NCI-H187 treated with DMSO at 0.1 percent for 48 hours (cell line): ENCODE results near the gene TGM3.
"Not testable (repeated sequence)": the region's sequence is repeated elsewhere in the genome, so short reads cannot be mapped to it uniquely, and the experiment has no call there.

Experiments used
- DNase-seq: peaks from one replicate; lab custom pipeline; 2025; lab: John Stamatoyannopoulos, UW

The TGM3 gene, protein sequence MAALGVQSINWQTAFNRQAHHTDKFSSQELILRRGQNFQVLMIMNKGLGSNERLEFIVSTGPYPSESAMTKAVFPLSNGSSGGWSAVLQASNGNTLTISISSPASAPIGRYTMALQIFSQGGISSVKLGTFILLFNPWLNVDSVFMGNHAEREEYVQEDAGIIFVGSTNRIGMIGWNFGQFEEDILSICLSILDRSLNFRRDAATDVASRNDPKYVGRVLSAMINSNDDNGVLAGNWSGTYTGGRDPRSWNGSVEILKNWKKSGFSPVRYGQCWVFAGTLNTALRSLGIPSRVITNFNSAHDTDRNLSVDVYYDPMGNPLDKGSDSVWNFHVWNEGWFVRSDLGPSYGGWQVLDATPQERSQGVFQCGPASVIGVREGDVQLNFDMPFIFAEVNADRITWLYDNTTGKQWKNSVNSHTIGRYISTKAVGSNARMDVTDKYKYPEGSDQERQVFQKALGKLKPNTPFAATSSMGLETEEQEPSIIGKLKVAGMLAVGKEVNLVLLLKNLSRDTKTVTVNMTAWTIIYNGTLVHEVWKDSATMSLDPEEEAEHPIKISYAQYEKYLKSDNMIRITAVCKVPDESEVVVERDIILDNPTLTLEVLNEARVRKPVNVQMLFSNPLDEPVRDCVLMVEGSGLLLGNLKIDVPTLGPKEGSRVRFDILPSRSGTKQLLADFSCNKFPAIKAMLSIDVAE

DNA sequence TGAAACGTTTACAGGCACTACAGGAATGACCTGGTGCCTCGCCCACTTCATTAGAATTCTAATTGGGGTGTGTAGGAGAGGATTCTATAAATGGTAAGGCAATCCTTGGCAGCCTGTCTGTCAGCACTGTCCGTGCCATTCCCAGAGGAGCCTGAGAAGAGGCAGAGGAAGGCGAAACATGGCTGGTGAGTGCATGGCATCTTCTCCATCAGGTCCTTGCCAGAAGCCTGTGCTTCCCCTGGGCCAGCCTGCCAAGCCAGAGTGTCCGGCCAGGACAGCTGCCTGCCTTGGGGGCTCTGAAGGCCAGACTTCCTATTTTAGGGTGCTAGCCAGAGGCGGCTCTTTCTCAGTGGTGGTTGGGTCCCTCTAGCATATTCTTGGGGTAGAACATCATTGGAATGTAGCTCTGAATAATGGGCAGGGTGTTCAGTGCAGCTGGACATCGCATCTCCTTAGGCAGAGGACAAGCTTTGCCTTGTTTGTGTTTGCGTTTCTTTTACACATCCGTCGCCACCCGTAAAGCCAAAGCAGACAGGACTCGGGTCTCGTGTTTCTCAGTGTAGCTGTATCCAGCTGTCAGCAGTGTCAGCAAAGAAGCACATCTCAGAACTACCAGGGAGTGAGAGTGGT, at the start of gene TGM3:
TGM3 (plus strand) TSS at position 116 of the 630 bp plus-strand sequence; CDS start at position 179, 63 bp downstream.
- DNase-seq, result no peak

DNA sequence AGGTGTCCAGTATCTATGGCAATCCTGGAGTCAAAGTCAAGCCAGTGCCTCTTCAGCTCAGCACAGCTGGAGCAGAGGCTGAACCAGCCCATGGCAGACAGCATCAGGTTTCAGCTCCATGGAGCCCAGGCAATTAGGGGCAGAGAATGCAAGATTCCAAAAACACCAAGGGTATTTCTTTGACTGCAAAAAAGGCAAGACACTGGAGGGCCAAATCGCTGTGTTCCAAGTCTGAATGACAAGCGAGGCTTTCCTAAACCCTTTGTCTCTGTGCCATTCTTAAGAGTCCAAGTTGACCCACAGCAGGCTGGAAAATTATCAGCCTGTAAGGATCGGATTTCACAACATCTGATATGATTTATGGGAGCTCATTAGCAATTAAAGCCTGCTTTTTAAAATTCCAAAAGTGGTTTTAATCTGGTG, 49.7 kb upstream of the TGM3 start:
- no peak for DNase-seq

DNA sequence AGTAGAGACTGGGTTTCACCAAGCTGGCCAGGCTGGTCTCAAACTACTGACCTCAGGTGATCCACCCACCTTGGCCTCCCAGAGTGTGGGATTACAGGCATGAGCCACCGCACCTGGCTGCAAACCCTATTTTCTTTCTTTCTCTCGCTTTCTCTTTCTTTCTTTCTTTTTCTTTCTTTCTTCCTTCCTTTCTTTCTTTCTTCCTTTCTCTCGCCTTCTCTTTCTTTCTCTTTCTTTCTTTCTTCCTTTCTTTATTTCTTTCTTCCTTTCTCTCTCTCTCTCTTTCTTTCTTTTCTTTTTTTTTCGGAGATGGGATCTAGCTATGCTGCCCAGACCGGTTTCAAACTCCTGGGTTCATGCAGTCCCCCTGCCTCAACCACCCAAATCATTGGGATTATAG, 47.0 kb upstream of the TGM3 start:
- DNase-seq, result no peak

DNA sequence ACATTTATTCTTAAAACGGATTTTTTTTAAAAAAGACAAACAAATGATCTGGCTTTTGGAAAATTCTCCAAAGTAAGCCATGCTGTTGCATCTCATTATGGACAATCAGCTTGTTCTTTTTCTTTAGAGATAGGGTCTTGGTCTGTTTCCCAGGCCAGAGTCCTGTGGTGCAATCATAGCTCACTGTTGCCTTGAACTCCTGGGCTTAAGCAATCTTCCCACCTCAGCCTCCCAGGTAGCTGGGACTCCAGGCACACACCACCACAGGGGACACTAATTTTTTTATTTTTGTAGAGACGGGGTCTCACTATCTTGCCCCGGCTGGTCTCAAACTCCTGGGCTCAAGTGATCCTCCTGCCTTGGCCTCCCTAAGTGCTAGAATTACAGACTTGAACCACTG, 45.9 kb upstream of the TGM3 start:
- no peak for DNase-seq

DNA sequence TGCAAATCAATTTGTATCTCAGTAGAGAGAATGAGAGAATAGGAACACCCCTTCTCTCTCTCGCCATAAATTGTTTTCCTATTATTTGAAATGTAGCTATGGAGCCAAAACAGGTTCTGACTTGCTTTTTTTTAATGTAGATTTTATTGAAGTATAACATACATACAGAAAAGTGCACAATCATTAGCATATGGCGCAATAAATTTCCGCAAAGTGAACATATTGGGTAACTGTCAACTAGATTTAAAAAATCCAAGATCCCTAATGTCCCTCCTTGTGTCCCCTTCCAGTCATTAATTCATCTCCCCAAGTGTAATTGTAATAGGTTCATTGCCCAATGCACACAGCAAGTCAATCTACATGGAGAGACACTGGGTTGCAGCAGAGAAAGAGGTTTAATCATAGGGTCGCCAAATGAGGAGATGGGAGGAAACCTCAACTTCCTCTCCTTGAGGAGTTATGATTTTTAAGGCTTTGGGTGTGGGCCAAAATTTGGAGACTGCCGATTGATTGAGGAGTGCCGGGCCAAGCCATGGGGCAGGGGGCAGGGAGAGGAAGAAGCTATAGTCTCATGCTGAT, 43.3 kb upstream of the TGM3 start:
- DNase-seq, result no peak

DNA sequence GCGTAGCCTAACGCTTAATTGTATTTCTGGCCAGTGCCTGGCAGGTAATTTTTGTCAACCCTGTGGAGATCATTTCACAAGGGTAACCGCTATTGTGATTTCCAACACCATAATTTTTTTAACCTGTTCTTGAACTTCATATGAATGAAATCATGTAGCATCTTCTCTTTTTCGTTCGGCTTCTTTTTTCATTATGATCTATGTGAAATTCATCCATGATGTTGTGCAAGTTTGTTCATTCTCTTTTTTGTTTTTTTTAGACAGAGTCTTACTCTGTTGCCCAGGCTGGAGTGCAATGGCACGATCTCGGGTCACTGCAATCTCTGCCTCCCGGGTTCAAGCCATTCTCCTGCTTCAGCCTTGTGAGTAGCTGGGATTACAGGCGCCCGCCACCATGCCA, 42.5 kb upstream of the TGM3 start:
- no peak for DNase-seq

DNA sequence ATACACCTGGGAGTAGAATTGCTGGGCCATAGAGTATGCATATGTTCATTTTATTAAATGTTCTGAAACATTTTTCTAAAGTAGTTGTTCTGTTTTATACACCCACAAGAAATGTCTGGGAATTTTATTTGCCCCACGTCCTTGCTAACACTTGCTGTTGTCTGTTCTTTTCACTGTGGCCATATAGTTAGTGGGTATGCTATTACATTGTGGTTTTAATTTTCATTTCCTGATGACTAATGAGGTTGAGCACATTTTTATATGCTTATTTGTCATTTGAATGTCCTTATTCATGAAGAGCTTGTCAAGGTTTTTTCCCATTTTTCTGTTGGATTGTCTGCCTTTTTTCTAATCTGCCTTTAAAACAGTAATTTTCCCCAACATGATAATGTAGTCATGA, 41.5 kb upstream of the TGM3 start:
- DNase-seq, result no peak

DNA sequence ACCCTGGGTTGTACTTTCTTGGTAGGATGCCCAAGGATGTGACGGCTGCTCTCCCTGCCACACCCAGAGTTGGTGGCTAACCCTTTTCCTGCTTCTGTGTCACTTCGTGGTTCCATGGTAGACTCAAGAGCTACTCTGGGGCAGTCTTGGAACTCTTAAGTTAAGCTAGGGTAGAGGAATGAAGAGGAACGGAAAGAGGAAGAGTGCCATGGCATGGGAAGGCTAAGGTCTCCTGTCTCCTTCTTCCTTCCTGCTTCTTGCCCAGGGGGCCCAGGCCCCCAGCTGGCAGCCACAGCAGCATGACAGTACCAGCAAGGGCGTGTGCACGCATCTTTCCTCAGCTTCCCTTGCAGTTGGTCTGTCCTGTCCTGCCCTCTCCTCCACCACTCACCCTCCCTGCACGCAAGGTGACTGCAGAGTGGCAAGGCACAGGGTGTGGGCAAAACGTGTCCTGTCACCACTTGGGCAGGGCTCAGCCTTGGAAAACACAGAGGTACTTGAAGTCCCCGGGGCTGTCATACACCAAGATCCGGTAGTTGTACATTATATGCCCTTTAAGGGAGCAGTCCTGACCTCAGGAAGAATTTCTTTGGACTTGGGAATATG, 39.8 kb upstream of the TGM3 start:
- DNase-seq, result no peak

DNA sequence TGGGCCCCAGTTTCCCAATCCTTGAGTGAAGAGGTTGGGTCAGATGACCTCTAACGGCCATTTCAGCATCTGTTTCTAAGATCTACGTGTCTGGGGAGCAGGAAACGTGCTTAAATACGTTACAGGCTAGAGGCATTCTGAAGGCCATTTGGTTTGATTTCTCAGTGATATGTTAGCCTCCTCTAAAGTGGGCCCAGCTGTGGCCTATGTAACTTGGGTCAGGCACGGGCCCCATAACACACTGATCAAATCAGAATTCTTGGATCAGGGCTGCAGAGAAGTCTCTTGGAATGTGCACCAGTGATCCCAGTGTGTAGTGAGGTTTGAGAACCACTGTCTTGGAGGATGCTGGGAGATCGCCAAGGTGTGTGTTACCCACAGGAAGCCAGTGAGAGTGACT, 36.1 kb upstream of the TGM3 start:
- no peak for DNase-seq

DNA sequence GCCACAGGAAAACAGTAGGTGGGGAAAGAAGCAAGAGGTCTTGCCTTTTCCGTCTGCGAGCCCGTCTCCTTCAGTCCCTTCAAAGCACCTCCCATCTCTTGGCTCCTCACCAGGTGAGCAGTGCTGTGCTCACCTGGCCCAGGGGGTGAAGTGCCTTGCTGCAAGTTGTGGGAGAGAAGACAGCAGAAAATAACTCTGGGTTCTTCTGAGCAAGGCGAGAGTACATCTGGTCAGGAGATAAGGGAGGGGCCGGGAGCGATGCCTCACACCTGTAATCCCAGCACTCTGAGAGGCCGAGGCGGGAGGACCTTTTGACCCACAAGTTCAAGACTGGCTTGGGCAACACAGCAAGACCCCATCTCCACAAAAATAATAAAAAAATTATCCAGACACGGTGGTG, 35.6 kb upstream of the TGM3 start:
- no peak for DNase-seq

DNA sequence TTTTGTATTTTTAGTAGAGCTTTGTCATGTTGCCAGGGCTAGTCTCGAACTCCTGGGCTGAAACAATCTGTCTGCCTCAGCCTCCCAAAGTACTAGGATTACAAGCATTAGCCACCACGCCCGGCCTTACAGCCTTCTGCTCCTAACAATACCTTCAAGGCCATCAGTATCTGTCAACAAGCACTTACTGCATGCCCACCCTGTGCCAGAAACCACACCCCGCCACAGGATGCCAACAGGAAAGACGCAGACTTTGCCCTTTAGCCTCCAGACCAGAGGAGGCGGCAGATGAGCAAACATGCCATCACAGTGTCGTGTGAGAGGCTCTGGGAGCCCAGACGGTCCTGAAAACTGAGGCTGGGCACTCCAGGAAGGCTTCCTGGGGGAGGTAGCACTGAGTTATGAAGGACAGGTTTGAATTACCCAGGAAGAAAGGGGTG, 34.7 kb upstream of the TGM3 start:
- no peak for DNase-seq

DNA sequence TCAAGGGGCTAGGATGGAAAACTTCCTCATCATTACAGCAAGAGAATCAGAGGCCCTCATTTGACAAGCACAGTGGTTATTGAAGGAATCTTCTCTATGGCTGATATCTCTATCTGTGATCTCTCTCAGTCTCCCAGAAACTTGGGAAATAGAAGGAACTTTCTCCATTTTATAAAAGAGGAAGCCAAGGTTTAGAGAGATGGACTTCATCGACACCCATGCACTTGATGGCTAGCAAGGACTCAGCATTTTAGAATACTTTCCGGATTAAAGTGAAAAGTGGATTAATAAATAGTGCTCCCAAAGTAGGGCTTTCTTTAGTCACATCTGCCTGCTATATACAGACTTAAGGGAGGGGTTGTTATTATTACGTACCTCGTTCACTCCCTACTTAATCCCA, 34.2 kb upstream of the TGM3 start:
- DNase-seq, result no peak

DNA sequence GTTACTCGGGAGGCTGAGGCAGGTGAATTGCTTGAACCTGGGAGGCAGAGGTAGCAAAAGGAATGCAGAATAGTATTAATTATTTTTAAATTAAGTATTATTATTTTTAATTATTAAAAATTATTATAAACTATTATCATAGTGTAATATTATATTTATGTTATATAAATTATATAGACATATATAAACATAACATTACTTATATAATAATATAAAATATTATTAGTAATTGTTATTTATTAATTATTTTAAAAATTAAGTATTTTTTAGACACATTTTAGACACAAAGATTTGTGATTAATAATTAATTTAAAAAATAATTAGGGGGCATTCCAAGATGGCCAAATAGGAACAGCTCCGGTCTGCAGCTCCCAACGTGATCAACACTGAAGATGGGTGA, 31.7 kb upstream of the TGM3 start:
- DNase-seq, result no peak

DNA sequence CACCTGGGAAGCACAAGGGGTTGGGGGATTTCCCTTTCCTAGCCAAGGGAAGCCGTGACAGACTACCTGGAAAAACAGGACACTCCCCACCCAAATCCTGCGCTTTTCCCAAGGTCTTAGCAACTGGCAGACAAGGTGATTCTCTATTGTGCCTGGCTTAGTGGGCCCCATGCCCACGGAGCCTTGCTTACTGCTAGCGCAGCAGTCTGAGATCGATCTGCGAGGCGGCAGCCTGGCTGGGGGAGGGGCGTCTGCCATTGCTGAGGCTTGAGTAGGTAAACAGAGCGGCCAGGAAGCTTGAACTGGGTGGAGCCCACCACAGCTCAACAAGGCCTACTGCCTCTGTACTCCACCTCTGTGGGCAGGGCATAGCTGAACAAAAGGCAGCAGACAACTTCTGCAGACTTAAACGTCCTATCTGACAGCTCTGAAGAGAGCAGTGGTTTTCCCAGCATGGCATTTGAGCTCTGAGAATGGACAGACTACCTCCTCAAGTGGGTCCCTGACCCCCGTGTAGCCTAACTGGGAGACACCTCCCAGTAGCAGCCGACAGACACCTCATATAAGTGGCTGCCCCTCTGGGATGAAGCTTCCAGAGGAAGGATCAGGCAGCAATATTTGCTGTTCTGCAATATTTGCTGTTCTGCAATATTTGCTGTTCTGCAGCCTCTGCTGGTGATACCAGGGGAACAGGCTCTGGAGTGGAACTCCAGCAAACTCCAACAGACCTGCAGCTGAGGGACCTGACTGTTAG, 31.0 kb upstream of the TGM3 start:
- DNase-seq, result not testable (repeated sequence)

DNA sequence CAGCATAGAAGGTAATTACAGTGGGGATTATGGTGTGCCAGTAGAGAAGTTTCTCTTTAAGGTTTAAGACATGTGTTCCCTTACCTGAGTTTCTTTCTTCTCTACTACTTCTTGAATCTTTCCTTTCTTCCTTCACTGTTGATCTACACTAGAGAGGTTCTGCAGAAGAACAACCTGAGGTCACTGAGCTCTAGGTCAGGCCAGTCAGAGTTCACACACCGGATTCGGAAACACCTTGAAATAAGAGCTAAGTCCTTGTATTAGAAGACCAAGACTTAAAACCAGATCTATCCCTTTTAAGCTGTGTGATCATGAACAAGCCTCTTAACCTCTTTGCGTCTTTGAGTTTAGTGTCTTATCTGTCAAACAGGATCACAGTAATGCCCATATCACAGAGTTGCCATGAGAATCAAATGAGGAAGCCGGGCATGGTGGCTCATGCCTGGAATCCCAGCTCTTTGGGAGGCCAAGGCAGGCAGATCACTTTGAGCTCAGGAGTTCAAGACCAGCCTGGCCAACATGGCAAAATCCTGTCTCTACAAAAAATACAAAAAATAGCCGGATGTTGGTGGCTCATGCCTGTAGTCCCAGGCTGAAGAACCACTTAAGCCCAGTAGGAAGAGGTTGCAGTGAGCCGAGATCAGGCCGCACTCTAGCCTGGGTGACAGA, 22.0 kb upstream of the TGM3 start:
- DNase-seq, result no peak

DNA sequence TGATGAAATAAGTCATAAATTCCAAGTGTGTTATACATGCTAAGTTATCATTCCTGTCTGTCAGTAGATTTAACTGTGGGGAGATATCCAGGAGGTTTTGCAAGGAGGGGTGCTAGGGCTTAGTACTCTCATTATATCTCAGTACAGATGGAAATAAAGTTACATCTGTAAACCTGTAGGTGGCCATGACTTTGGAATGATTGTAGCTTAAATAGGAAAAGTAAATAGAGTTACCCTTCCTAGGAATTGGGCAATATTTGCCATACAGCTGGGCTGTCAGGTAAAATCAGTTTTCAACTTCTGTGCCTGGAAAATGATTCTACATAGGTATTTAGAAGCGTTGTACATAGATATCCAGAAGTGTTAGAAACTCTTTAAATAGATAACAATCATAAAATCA, 19.8 kb upstream of the TGM3 start:
- no peak for DNase-seq

DNA sequence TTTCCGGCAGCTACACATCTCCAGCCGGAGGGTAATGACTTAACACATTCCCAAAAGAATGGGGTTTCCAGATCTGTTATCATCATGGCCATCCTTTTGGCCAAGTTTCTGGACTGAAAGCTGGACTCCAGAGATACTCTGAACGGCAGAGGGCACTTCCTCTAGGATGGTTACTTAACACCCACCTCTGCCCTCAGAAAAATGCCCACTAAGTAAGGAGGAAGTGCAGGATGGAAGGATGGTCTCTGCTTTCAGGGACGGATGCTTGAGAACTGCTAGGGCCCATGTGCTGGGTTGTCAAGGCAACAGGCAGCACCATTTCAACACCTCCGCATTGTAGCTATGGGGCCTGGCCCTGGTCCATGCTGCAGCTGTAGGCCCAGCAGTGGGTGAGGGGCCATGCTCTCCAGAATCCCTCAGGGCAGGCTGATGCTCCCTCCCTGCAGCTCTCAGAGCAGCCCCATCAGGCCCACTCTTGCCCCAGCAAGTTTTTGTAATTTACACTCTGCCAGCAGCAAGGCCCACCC, 16.5 kb upstream of the TGM3 start:
- DNase-seq, result no peak

DNA sequence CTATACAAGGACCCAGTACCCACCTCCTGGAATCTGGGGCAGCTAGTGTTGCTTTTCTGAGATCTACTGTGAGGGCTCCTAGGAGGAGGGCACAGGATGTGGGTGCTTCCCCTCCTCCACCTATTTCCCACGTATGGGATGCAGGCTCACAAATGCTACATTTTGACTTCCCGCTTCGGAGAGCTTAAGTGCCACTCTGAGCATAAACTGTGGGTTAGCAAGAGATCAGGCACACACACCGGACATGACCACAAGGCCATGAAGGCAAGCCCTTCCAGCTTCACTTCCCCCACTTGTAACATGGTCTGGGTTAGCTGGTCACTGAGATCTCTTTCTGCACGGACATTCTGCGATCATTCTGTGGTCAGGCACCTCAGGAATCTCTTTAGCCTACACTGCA, 15.7 kb upstream of the TGM3 start:
- DNase-seq, result no peak

DNA sequence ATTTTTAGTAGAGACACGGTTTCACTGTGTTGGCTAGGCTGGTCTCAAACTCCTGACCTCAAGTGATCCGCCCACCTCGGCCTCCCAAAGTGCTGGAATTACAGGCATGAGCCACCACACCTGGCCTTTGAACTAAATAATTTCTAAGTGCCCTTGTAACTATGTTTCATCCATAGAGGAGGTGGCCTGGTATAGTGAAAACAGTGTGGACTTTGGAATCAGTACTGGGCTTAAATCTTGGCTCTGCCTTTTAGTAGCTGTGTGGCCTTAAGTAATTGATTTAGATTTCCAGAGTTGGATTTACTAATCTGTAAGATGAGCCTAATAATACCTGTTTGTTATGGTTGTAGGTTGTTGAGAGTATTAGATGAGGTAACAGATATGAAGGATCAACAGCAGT, 14.2 kb upstream of the TGM3 start:
- DNase-seq, result no peak

DNA sequence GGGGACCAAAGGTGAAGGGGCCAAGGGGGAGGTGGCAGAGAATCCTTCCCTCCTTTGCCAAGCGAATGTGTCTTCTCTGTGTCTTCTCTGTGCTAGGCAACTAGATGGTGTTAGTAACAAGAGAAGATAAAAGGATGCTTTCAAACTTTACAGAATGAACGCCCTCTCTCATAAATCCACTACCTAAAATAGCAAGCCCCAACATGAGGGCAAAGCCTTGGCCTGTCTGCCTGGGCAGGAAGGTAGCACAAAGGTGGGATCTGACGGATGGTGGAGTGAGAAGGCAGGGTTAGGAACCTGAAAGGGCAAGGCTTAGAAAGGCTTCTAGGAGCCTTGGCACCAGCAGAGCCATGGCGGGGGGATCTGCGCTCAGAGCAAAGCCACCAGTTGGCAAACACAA, 13.6 kb upstream of the TGM3 start:
- DNase-seq, result no peak
